Stimulated activated CD4-positive, alpha-beta T cell treated with anti-CD3 and anti-CD28 coated beads, Interleukin-4, amount 100 ng/mL, for 48 hours (primary cell): ENCODE data around the gene CAMK1.

Experiments
- DNase-seq, 2 donors: peaks; one replicate each; pipeline ENCODE4 v3.0.0-alpha.2; 2020; ENCODE audit warnings: low read depth in 2 of 2

CAMK1 gene

GRCh38 chr3:9710174-9710739, 59.5 kb downstream of the CAMK1 start:
- no peak for DNase-seq
